HEK293 (cell line): ENCODE results near the gene KRTAP3-2.
A peak's percentile ranks its signal among the peaks of the same experiment; 100 is the strongest.

Experiments
- CTCF ChIA-PET: fragments of 350-600 bp; formaldehyde crosslinking; extraction: SDS; loops from one replicate; lab custom pipeline; 2021; ENCODE audit warnings: antibody characterized with exemption; lab: Yijun Ruan, JAX
- POLR2A ChIA-PET: fragments of 300-600 bp; formaldehyde crosslinking; extraction: SDS; loops from one replicate; lab custom pipeline; 2020; ENCODE audit warnings: antibody characterized with exemption, inconsistent platforms; lab: Yijun Ruan, JAX
- H3K27ac ChIP-seq: fragments of 200-500 bp; sonication (Bioruptor generic); 2 replicates; pipeline ENCODE4 v1.5.1; 2014; ENCODE audit warnings: low read depth, low read length, control low read depth, inconsistent platforms; ENCODE audit errors: extremely low read depth
- H3K36me3 ChIP-seq, 2 experiments: fragments of 200-500 bp in 1 of 2; sonication (Bioruptor generic) in 1 of 2; 1 replicate in 1 of 2; 2 replicates in 1 of 2; pipeline ENCODE4 v1.5.1; 2014 to 2017; ENCODE audit warnings: inconsistent platforms in 2 of 2, low read length in 2 of 2; ENCODE audit not compliant: control insufficient read depth in 2 of 2, insufficient read depth in 1 of 2
- H3K4me1 ChIP-seq: fragments of 200-500 bp; sonication (Bioruptor generic); 2 replicates; pipeline ENCODE4 v1.5.1; 2014; ENCODE audit warnings: mild to moderate bottlenecking, low read length, inconsistent platforms; ENCODE audit not compliant: control insufficient read depth, insufficient read depth
- H3K4me3 ChIP-seq: 2 replicates; pipeline ENCODE4 v1.5.1; 2011; ENCODE audit warnings: low read depth, mild to moderate bottlenecking, control low read depth, low read length, moderate library complexity
- H3K9me3 ChIP-seq: fragments of 200-500 bp; sonication (Bioruptor generic); 2 replicates; pipeline ENCODE4 v1.5.1; 2014; ENCODE audit warnings: low read depth, low read length, inconsistent platforms; ENCODE audit not compliant: control insufficient read depth, insufficient read depth
- KLF1 ChIP-seq: fragments of 450-650 bp; formaldehyde crosslinking; IDR thresholded peaks from 2 replicates; pipeline ENCODE4 v1.5.1; 2016; ENCODE audit warnings: missing biosample characterization, missing genetic modification characterization
- KLF10 ChIP-seq: fragments of 450-650 bp; IDR thresholded peaks from 2 replicates; pipeline ENCODE4 v1.5.1; 2018; ENCODE audit warnings: missing biosample characterization, mild to moderate bottlenecking, missing genetic modification characterization
- REPIN1 ChIP-seq: fragments of 450-650 bp; formaldehyde crosslinking; IDR thresholded peaks from 2 replicates; pipeline ENCODE4 v1.5.1; 2017; ENCODE audit warnings: missing biosample characterization, missing genetic modification characterization, low read depth
- SCRT2 ChIP-seq: fragments of 450-650 bp; formaldehyde crosslinking; IDR thresholded peaks from 2 replicates; pipeline ENCODE4 v1.5.1; 2016; ENCODE audit warnings: missing biosample characterization, missing genetic modification characterization
- ZBTB17 ChIP-seq: fragments of 450-650 bp; formaldehyde crosslinking; IDR thresholded peaks from 2 replicates; pipeline ENCODE4 v1.5.1; 2016; ENCODE audit warnings: missing biosample characterization, missing genetic modification characterization
- ZBTB20 ChIP-seq: fragments of 450-650 bp; formaldehyde crosslinking; IDR thresholded peaks from 2 replicates; pipeline ENCODE4 v1.5.1; 2016; ENCODE audit warnings: missing biosample characterization, missing genetic modification characterization
- ZBTB21 ChIP-seq: fragments of 450-650 bp; formaldehyde crosslinking; IDR thresholded peaks from 2 replicates; pipeline ENCODE4 v1.5.1; 2017; ENCODE audit warnings: missing biosample characterization, missing genetic modification characterization
- ZFHX2 ChIP-seq: fragments of 450-650 bp; formaldehyde crosslinking; conservative IDR thresholded peaks from 2 replicates; pipeline ENCODE4 v1.5.1; 2016; ENCODE audit warnings: missing biosample characterization, missing genetic modification characterization
- ZNF140 ChIP-seq: fragments of 450-650 bp; formaldehyde crosslinking; IDR thresholded peaks from 2 replicates; pipeline ENCODE4 v1.5.1; 2016; ENCODE audit warnings: missing biosample characterization, missing genetic modification characterization
- ZNF175 ChIP-seq: fragments of 450-650 bp; formaldehyde crosslinking; IDR thresholded peaks from 2 replicates; pipeline ENCODE4 v1.5.1; 2016; ENCODE audit warnings: missing biosample characterization, missing genetic modification characterization
- ZNF585B ChIP-seq: fragments of 450-650 bp; formaldehyde crosslinking; IDR thresholded peaks from 2 replicates; pipeline ENCODE4 v1.5.1; 2016; ENCODE audit warnings: missing biosample characterization, missing genetic modification characterization
- ZNF76 ChIP-seq: fragments of 450-650 bp; formaldehyde crosslinking; IDR thresholded peaks from 2 replicates; pipeline ENCODE4; 2016; ENCODE audit warnings: low read depth, missing biosample characterization, missing genetic modification characterization, borderline replicate concordance
- ZSCAN30 ChIP-seq: fragments of 450-650 bp; IDR thresholded peaks from 2 replicates; pipeline ENCODE4 v1.5.1; 2018; ENCODE audit warnings: missing biosample characterization, mild to moderate bottlenecking, missing genetic modification characterization, moderate library complexity
- TF ChIP-seq, protein P1 (sequence below): fragments of 450-650 bp; formaldehyde crosslinking; IDR thresholded peaks from 2 replicates; pipeline ENCODE4 v1.5.1; 2016; ENCODE audit warnings: missing biosample characterization, missing genetic modification characterization
- TF ChIP-seq, protein P2 (sequence below): fragments of 450-650 bp; formaldehyde crosslinking; IDR thresholded peaks from 2 replicates; pipeline ENCODE4 v1.5.1; 2016; ENCODE audit warnings: missing biosample characterization, missing genetic modification characterization
- TF ChIP-seq, protein P3 (sequence below): fragments of 450-650 bp; formaldehyde crosslinking; IDR thresholded peaks from 2 replicates; pipeline ENCODE4 v1.5.1; 2017; ENCODE audit warnings: missing biosample characterization, missing genetic modification characterization

KRTAP3-2 gene

DNA sequence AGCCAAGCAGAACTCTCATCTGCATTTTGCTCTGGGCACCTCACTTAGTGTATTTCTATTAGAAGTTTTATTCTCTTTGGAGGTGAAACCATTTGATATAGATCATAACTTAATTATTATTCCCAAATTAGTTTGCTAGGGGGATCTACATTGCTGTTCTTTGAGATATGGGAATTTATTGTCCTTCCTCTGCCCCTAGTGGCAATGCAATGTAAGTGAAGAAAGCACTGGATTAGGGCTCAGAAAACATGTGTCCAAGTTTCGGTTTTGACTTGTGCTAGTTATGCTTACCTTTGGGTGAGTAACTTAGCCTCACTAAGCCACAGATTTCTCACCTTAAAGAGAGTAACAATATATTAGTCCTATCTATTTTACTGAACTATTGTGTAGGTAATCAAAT lies 35.9 kb downstream of the KRTAP3-2 start:
- Histone ChIP-seq H3K36me3 (no peaks in the 10 kb centered on the region), H3K4me3 (no peak overlapping the region), H3K4me1 (no peaks in the 10 kb centered on the region), H3K27ac (no peak overlapping the region), H3K9me3 (no peaks in the 10 kb centered on the region)
- no peak for TF ChIP-seq ZSCAN30 (tag by site-specific recombination)
- TF ChIP-seq, protein P1, sequence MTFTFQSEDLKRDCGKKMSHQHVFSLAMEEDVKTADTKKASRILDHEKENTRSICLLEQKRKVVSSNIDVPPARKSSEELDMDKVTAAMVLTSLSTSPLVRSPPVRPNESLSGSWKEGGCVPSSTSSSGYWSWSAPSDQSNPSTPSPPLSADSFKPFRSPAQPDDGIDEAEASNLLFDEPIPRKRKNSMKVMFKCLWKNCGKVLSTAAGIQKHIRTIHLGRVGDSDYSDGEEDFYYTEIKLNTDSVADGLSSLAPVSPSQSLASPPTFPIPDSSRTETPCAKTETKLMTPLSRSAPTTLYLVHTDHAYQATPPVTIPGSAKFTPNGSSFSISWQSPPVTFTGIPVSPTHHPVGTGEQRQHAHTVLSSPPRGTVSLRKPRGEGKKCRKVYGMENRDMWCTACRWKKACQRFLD (tag by site-specific recombination) = no peak
- TF ChIP-seq ZBTB20 (tag by site-specific recombination) = no peak
- TF ChIP-seq, protein P2, sequence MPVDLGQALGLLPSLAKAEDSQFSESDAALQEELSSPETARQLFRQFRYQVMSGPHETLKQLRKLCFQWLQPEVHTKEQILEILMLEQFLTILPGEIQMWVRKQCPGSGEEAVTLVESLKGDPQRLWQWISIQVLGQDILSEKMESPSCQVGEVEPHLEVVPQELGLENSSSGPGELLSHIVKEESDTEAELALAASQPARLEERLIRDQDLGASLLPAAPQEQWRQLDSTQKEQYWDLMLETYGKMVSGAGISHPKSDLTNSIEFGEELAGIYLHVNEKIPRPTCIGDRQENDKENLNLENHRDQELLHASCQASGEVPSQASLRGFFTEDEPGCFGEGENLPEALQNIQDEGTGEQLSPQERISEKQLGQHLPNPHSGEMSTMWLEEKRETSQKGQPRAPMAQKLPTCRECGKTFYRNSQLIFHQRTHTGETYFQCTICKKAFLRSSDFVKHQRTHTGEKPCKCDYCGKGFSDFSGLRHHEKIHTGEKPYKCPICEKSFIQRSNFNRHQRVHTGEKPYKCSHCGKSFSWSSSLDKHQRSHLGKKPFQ (tag by site-specific recombination) = no peak
- TF ChIP-seq ZNF140 = no peak
- TF ChIP-seq KLF10 (tag by site-specific recombination) = no peak
- no peak for TF ChIP-seq ZBTB21 (tag by site-specific recombination)
- TF ChIP-seq, protein P3, sequence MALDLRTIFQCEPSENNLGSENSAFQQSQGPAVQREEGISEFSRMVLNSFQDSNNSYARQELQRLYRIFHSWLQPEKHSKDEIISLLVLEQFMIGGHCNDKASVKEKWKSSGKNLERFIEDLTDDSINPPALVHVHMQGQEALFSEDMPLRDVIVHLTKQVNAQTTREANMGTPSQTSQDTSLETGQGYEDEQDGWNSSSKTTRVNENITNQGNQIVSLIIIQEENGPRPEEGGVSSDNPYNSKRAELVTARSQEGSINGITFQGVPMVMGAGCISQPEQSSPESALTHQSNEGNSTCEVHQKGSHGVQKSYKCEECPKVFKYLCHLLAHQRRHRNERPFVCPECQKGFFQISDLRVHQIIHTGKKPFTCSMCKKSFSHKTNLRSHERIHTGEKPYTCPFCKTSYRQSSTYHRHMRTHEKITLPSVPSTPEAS = no peak
- no peak for TF ChIP-seq ZNF585B (tag by site-specific recombination)
- no peak for TF ChIP-seq ZBTB17 (tag by site-specific recombination)
- no peak for TF ChIP-seq ZNF175 (tag by site-specific recombination)
- no peak for TF ChIP-seq KLF1 (tag by site-specific recombination)
- no peak for TF ChIP-seq ZNF76 (tag by site-specific recombination)
- ChIA-PET CTCF (interaction anchor here (0.6 to 2.2 kb wide), 9 partner anchors 9 to 703 kb away, joined by 3 to 12 read pairs (median 3); partner anchors contain the start of gene KRTAP1-4), POLR2A (no interaction called here)

DNA sequence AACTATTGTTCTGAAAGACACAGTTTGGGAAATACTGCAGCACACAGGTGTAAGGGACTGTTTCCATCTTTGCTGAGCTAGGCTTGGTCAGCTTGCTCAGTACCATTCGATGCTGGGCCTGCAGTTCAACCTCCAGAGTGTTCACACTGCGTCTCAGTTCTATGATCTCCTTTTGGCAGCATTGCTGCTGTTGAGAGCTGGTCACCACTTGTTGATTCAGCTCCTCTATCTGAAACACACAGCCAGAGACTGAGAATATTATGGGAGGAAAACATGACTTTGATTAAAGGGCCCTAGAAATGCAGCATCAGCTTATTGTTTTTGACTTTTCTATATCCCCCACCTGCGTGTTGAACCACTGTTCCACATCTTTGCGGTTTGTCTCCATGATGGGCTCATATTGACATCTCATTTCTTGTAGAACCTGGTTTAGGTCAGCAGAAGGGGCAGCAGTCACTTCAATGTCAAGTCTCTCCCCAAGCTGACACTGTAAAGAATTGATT lies 37.6 kb downstream of the KRTAP3-2 start:
- no peaks in the 10 kb centered on the region for H3K36me3 ChIP-seq
- H3K4me3 ChIP-seq = no peak overlapping the region
- no peak for TF ChIP-seq ZFHX2
- TF ChIP-seq SCRT2 = peak; percentile 87
- no peak overlapping the region for H3K27ac ChIP-seq
- H3K9me3 ChIP-seq = no peaks in the 10 kb centered on the region
- ChIA-PET POLR2A (no interaction called here), CTCF (interaction anchor here (0.5 to 1.6 kb wide), 10 partner anchors 10 to 687 kb away, joined by 3 to 10 read pairs (median 3); no protein-coding TSS in a partner anchor)
- H3K4me1 ChIP-seq = no peaks in the 10 kb centered on the region

DNA sequence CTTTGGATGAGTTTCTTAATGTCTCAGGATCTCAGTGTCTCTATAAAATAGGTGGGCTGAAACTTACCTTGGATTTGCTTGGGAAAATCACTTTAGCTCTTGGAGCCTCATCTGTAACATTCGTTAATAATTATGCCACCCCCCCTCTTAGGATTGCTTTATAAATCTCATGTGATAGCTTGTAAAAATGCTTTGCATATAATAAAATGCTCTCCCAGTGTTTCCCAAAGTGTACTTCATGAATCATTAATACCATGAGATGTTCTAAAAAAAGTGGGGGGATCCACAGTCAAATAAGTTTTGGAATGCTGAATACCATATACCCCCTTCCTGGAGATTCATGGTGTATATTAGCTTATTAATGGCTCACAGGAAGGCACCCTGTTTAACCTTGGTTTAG lies 38.1 kb downstream of the KRTAP3-2 start:
- Histone ChIP-seq H3K36me3 (no peaks in the 10 kb centered on the region), H3K4me1 (no peaks in the 10 kb centered on the region), H3K27ac (no peak overlapping the region), H3K9me3 (no peaks in the 10 kb centered on the region), H3K4me3 (no peak overlapping the region)
- POLR2A ChIA-PET = no interaction called here
- TF ChIP-seq REPIN1 (tag by site-specific recombination) = no peak
- CTCF ChIA-PET = interaction anchor here (0.5 to 1.6 kb wide), 7 partner anchors 9 to 687 kb away, joined by 3 to 10 read pairs (median 3); no protein-coding TSS in a partner anchor
